Embryonic facial prominence (tissue), 1 donor: ENCODE results near the gene C19orf18.

Experiments
- DNase-seq: peaks from one replicate; pipeline ENCODE4 v3.0.0-alpha.2; 2016; ENCODE audit errors: extremely low spot score

C19orf18 gene

GRCh38 chr19:57947419-57948134 is 26.8 kb downstream of the C19orf18 start, which contains the start of gene ZNF256:
TSS of gene ZNF256 (minus strand) at chr19:57947706. CDS start at chr19:57947474, 232 bp downstream.
- peak; percentile 89 for DNase-seq

DNA sequence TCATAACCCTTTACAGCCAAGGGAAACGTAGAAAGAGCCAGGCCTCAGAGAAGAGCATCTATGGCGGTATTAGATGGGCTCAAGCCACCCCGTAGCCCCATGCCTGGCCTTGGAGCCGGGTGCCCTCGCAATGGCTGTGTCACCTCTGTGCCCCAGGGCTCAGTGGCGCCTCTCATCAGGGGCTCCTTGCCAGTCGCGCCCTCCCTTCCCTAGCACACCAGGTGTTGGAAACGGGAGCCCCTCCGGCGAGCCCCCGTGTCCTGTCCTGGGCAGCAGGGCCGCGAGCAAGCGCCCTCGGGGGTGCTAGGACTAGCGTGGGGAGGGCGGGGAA is 27.3 kb downstream of the C19orf18 start:
- no peak for DNase-seq

- DNase-seq, result no peak
Observed at GRCh38 chr19:57946316-57946715, 28.0 kb downstream of the C19orf18 start.

DNA sequence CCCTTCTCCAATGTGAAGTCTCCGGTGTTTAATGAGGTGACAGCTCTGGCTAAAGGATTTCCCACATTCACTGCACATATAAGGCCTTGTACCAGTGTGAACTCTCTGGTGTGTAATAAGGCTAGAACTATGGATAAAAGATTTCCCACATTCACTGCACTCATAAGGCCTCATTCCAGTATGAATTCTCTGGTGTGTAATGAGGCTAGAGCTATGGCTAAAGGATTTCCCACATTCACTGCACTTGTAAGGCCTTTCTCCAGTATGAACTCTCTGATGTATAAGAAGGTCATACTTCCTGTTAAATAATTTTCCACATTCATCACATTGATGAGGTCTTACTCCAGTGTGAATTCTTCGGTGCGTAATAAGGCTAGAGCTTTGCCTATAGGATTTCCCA is 32.7 kb downstream of the C19orf18 start:
- no peak for DNase-seq

DNA sequence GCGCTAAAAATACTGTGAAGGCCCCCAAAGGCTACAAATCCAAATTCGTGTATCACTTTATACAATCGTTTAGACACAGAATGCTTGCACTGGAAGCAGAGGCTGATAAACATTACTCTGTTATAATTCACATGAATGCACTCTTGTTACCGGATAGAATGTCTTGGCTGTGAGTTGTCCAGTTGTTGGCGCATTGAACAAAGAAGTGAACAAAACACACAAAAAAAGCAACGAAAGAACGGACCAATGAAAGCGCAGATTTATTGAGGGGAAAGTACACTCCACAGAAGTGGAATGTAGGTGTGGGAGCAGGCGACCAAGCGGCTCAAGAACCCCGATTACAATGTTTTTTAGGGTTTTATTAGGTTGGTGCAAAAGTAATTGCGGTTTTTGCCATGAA is 38.6 kb downstream of the C19orf18 start:
- no peak for DNase-seq

DNA sequence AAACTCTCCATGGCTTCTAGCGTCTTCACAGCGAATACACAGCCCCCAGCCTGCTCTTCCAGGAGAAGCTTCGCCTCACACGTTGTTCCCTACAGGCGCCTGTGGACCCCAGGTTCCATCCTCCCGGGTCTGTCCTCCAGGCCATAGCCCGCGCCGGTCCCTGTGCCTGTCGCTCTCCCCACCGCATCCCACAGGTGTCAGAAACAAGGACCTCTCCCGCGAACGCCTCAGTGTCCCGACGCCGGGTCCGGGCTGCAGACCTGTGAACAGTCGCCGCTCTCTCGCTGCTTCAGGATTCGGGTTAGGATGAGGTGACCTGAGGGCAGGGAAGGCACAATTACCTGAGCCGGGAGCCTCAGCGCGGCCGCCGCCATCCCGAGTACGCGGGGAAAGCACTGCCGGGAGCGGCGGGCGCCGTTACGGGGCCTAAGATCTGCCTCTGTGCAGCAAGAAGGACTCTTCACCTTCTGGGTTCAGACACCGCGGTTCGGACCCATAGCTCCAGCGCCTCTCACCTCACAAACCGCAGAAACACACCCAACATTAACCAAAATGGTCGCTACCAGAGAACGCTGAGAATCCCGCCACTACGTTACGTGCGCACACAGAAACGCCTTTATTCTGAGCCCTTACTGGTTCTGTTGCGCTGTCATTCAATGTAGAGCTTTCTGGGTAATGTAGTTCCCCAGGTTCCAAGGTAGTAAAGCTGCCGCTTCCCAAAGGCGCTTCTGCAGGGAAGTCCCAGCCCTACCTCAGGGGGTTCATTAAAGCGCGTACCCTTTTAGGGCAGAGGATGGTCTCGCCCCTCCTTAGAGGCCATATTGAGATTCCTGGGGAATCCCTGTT is 39.3 kb downstream of the C19orf18 start, which contains the start of gene ZNF418:
Gene ZNF418, minus strand, starts transcription at position 583 of the 846 bp plus-strand sequence. CDS start 1,580 bp downstream, outside the sequence.
- DNase-seq, result peak; percentile 88

DNA sequence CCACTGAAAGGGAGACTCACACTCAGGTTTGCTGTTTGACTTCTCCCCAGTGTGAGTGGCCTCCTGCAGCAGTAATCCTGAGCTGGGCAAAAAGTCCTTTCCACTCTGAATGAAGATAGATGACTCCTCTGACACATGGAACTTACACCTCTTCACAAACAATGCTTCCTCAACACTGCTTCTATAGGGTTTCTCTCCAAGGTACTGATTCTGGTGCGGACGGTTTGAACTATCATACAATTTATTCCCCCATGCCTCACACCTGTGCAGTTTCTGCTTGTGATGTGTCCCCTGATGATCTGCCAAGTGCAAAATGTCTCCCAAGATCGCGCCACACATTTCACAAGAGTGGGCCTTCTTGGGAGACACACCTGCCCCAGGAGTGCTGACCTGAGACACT is 46.7 kb downstream of the C19orf18 start:
- no peak for DNase-seq

DNA sequence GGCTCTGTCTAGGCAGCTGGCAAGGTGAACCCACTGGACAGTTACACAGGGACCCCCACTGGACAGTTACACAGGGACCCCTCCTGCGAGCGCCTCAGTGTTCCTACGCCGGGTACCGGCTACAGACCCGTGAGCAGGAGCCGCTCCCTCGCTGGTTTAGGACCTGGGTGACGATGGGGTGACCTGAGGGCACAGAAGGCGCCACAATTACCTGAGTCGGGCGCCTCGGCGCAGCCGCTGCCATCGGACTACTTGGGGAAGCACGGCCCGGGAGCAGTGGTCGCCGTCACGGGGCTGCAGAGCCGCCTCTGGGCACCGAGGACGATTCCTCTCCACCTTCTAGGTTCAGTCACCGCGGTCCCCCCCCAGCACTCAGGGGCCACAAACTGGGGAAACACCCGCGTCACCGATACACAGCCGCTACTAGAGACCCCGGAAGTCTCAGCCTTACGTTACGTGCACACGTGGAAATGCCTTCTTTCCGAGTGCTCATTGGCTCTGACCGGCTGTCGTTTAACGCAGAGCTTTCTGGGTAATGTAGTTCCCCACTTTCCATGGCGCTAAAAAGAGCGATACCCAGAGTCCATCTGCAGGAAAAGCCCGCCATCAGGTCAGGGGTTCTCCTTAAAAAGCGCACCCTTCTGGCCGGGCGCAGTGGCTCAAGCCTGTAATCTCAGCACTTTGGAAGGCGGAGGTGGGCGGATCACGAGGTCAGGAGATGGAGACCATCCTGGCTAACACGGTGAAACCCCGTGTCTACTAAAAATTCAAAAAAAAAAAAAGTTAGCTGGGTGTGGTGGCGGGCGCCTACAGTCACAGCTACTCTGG is 58.0 kb downstream of the C19orf18 start, which contains the start of gene ZNF417:
Gene ZNF417, minus strand, starts transcription at position 425 of the 828 bp plus-strand sequence. Its CDS starts 181 bp downstream, at position 244.
- peak; percentile 87 for DNase-seq

GRCh38 chr19:57914531-57914930 is 59.8 kb downstream of the C19orf18 start:
- DNase-seq, result no peak
